ENCODE results near the gene NUDT8. TPM values are rescaled to one million over a fixed set of nuclear protein-coding genes. Genes with fewer than 3 reads are reported as not detected.

The NUDT8 gene
- total and polyA plus RNA-seq, 7 donors, result 3.6 to 63.1 (median 10.9) TPM

DNA sequence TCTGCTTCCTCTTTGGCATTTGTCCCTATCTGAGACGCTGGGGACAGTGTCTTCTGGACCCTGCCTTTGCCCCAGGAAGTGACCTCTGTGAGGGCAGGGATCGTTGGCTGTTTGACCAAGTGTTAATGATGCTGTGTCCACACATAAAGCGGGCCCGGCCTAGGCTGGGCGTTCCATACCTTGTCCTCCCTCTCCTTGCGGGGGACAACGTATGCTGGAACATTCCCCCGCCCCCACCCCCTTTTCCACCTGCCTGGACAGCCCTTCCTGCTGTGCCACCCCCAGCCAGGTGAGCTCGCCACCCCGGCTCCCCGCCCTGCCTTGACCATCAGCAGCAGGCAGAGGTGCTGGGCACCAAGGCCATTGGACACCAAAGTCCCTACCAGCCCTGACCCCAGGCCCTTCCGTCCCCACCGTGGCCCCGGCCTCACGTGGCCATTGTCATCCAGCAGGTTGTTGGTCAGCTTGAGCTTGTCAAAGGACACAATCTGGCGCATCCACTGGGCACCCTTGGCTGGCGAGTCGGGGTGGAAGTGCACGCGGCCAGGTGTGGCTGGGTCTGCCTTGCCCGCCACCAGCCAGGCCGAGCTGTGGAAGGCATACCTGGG lies 4.1 kb upstream of the NUDT8 start:
- peak; percentile 54 for DNase-seq
- no peak for TF ChIP-seq EP300 (IDR thresholded peaks at IDR 0.05)
- no peak for TF ChIP-seq POLR2A (IDR thresholded peaks at IDR 0.05)
- TF ChIP-seq POLR2AphosphoS5 (IDR thresholded peaks at IDR 0.05), result no peak
- TF ChIP-seq, protein P1, sequence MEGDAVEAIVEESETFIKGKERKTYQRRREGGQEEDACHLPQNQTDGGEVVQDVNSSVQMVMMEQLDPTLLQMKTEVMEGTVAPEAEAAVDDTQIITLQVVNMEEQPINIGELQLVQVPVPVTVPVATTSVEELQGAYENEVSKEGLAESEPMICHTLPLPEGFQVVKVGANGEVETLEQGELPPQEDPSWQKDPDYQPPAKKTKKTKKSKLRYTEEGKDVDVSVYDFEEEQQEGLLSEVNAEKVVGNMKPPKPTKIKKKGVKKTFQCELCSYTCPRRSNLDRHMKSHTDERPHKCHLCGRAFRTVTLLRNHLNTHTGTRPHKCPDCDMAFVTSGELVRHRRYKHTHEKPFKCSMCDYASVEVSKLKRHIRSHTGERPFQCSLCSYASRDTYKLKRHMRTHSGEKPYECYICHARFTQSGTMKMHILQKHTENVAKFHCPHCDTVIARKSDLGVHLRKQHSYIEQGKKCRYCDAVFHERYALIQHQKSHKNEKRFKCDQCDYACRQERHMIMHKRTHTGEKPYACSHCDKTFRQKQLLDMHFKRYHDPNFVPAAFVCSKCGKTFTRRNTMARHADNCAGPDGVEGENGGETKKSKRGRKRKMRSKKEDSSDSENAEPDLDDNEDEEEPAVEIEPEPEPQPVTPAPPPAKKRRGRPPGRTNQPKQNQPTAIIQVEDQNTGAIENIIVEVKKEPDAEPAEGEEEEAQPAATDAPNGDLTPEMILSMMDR (IDR thresholded peaks at IDR 0.05), result no peak

DNA sequence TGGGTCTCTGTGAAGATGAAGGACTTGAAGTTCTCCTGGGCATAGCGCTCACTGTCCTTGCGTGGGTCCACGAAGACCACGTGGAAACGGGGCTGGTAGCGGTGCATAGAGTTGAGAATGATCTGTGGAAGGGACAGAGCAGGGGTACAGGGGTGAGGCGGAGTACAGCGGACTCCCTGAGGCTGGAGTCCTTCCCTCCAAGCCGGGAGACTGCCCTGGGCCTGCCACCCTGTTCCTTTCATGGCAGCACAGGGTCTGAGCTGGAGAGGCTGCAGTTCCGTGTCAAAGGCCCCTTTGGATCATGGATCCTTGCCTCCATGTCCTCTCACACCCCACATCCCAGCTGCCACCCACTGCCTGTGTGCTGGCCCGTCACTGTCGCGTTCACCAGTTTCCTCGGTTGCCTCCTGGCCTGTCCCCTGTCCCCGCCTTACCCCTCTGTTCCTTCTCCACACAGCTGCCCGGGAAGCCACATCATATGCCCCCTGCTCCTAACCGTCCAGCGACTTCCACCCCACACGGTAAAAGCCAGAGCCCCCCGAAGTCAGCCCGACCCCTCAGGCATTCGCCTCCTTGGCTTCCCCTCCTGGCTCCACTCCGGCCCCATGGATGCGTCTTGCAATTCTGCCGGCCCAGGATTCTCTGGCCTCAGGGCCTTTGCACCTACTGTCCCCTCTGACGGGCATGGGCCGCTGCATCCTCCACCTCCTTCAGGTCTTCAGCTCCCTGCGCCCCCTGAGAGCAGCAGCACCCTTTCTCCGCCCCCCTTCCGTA lies 3.4 kb upstream of the NUDT8 start:
- Histone ChIP-seq H3K27ac (no peak overlapping the region), H3K27me3 (peaks cover 0 to 5% (median 0%) of the 10 kb centered on the region in 3 donors), H3K9me3 (no peaks in the 10 kb centered on the region), H3K4me1 (peaks cover 0 to 28% (median 19%) of the 10 kb centered on the region in 4 donors), H3K36me3 (no peaks in the 10 kb centered on the region), H3K4me3 (no peak overlapping the region)
- peak; percentile 54 for DNase-seq
- WGBS, 2 donors, result 87 to 92% methylated on average over 30 of the region's 30 CpGs
- intact Hi-C loops (cut with DNase I), result no loop called here
- TF ChIP-seq POLR2AphosphoS5 (IDR thresholded peaks at IDR 0.05) (no peak), EP300 (IDR thresholded peaks at IDR 0.05) (no peak), POLR2A (IDR thresholded peaks at IDR 0.05) (no peak)
- TF ChIP-seq, protein P1 (IDR thresholded peaks at IDR 0.05), result no peak

More for the DNA sequence above, 4.1 kb upstream of the NUDT8 start:
- Histone ChIP-seq H3K9me3 (no peaks in the 10 kb centered on the region), H3K27ac (no peak overlapping the region), H3K4me3 (no peak overlapping the region), H3K4me1 (peaks cover 0 to 21% (median 15%) of the 10 kb centered on the region in 4 donors), H3K36me3 (no peaks in the 10 kb centered on the region), H3K27me3 (peaks cover 0 to 5% (median 0%) of the 10 kb centered on the region in 3 donors)
- intact Hi-C loops (cut with DNase I), result no loop called here
- WGBS, 2 donors, result 70 to 83% methylated on average over 22 of the region's 22 CpGs

DNA sequence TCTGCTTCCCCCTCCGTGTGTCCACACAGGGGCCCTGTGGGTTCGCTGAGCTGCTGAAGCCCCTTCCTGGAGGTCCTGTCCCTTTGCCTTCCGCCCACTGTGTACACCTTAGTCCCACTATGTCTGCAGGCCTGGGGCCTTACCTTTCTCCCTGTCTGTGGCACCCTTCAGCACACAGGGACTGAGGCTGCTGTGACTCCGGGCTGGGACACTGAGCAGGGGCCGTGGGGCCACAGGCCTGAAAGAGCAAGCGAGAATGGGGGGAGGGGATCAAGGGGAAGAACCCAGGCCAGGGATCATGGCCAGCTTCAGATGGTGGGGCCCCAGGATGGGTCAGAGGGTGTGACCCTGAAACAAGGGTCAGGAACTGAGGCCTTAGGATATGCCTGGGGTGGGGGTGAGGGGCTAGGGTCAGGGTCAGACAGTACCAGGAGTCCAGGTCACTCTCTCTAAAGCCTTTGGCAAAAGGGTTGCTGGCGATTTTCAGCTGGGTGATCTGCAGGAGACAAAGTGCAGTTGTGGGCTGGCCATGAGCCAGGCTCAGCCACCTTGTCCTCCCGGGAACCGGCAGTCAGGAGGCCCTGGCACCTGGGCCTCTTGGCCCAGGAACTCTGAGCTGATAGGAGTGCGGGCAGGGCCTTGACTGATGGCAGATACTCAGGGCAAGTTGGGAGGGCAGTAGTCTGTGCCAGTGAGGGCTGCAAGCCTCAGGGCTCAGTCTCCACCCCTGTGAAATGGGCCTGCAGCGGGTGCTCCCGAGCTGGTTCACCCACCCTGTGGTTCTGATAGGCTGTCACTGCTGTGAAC lies 2.6 kb upstream of the NUDT8 start:
- Histone ChIP-seq H3K4me1 (peaks cover 0 to 29% (median 19%) of the 10 kb centered on the region in 4 donors), H3K27me3 (peaks cover 0 to 5% (median 0%) of the 10 kb centered on the region in 3 donors), H3K4me3 (no peak overlapping the region), H3K36me3 (no peaks in the 10 kb centered on the region), H3K9me3 (no peaks in the 10 kb centered on the region), H3K27ac (no peak overlapping the region)
- DNase-seq, result peak; percentile 61
- TF ChIP-seq, protein P1 (IDR thresholded peaks at IDR 0.05), result no peak
- TF ChIP-seq POLR2AphosphoS5 (IDR thresholded peaks at IDR 0.05), result no peak
- TF ChIP-seq POLR2A (IDR thresholded peaks at IDR 0.05), result no peak
- TF ChIP-seq EP300 (IDR thresholded peaks at IDR 0.05), result no peak
- intact Hi-C loops (cut with DNase I), result no loop called here
- 29 to 67% methylated on average over 12 of the region's 12 CpGs for WGBS, 2 donors

DNA sequence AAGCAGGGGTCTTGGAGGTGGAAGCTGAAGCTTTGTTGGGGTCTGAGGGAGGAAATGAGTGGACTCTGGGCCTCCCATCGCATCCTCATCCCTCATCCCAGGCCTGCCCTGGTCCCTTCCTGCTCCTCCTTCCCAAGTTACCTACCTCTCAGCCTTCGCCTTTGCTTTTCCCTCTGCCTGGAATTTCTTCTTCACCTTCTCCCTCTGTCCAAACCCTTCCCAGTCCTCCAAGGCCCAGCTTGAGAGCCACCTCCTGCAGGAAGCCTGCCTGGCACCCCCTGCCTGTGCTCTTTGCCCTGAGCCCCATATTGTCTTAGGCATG lies 2.1 kb upstream of the NUDT8 start:
- TF ChIP-seq, protein P1 (IDR thresholded peaks at IDR 0.05), result no peak
- TF ChIP-seq EP300 (IDR thresholded peaks at IDR 0.05) (no peak), POLR2A (IDR thresholded peaks at IDR 0.05) (no peak), POLR2AphosphoS5 (IDR thresholded peaks at IDR 0.05) (no peak)
- Histone ChIP-seq H3K36me3 (no peaks in the 10 kb centered on the region), H3K4me3 (no peak overlapping the region), H3K9me3 (no peaks in the 10 kb centered on the region), H3K27ac (no peak overlapping the region), H3K27me3 (peaks cover 0 to 5% (median 0%) of the 10 kb centered on the region in 3 donors), H3K4me1 (peaks cover 0 to 29% (median 19%) of the 10 kb centered on the region in 4 donors)
- DNase-seq, result no peak
- intact Hi-C loops (cut with DNase I), result loop anchor here (2.0 kb wide), 2 partner anchors 25 to 27 kb away; partner anchors contain the start of gene NDUFV1
- WGBS, 2 donors, result 94% methylated on average over 2 of the region's 2 CpGs
